GM12878 (cell line): ENCODE measurements around the gene PPP1R1A. TPM values are rescaled to one million over a fixed set of nuclear protein-coding genes. Genes with fewer than 3 reads are reported as not detected.

Experiments
- ATAC-seq: fragments of 200-7000 bp; cut with Tn5 transposase; 3 replicates; pipeline ENCODE4 v1.9.1; 2020; ENCODE audit warnings: mild to moderate bottlenecking, moderate library complexity
- BruUV-seq: library from RNA; stranded (reverse); fragments of 400-500 nt; replicated peaks from 2 replicates; lab custom pipeline; 2021; lab: Mats Ljungman, UMichigan
- CTCF ChIA-PET: fragments of 300-600 bp; sonication (Branson Sonifier 250); formaldehyde crosslinking; extraction: SDS; loops from one replicate; lab custom pipeline; 2021; ENCODE audit warnings: inconsistent platforms; lab: Yijun Ruan, JAX
- POLR2A ChIA-PET: fragments of 350-600 bp; formaldehyde crosslinking; extraction: SDS; loops from one replicate; lab custom pipeline; 2021; ENCODE audit warnings: inconsistent platforms; lab: Charles Lee
- RAD21 ChIA-PET: fragments of 300-600 bp; sonication (Branson Sonifier 250); formaldehyde crosslinking; loops from one replicate; lab custom pipeline; 2023; ENCODE audit warnings: antibody characterized with exemption; ENCODE audit not compliant: unreplicated experiment; lab: Charles Lee
- SMC1A ChIA-PET: fragments of 300-600 bp; sonication (Branson Sonifier 250); formaldehyde crosslinking; loops from one replicate; lab custom pipeline; 2023; ENCODE audit not compliant: unreplicated experiment, uncharacterized antibody; lab: Charles Lee
- DNase-seq: peaks from one replicate; pipeline ENCODE4 v3.0.0-alpha.2; 2011; ENCODE audit warnings: low read depth, low spot score
- FAIRE-seq: peaks from 3 replicates; lab custom pipeline; 2011; peaks lifted over from hg19 to GRCh38; lab: Jason Lieb, UNC
- H2AFZ ChIP-seq: 2 replicates; pipeline ENCODE4 v1.6.0; 2011; ENCODE audit warnings: low read depth, low read length, control low read depth; ENCODE audit not compliant: control insufficient read depth
- H3K27ac ChIP-seq: 2 replicates; pipeline ENCODE4 v1.5.1; 2011; ENCODE audit warnings: control low read depth; ENCODE audit not compliant: control insufficient read depth, insufficient read depth
- H3K27me3 ChIP-seq, 2 experiments: replicated peaks in 1 of 2; 2 replicates each; pipeline versions ENCODE4 v1.6.0 to v1.6.1; 2011; ENCODE audit warnings: low read length in 1 of 2; ENCODE audit not compliant: control insufficient read depth in 2 of 2, insufficient read depth in 2 of 2
- H3K36me3 ChIP-seq, 2 experiments: 2 replicates each; pipeline ENCODE4 v1.5.1; 2011; ENCODE audit warnings: low read length in 1 of 2; ENCODE audit not compliant: control insufficient read depth in 2 of 2, insufficient read depth in 2 of 2
- H3K4me1 ChIP-seq: 2 replicates; pipeline ENCODE4 v1.6.1; 2011; ENCODE audit warnings: mild to moderate bottlenecking, low read length, moderate library complexity, mixed read lengths; ENCODE audit not compliant: control insufficient read depth, insufficient read depth
- H3K4me2 ChIP-seq: 2 replicates; pipeline ENCODE4 v1.6.0; 2011; ENCODE audit warnings: control low read depth; ENCODE audit not compliant: control insufficient read depth, insufficient read depth
- H3K4me3 ChIP-seq: fragments of 200-600 bp; sonication (generic); 2 replicates; pipeline ENCODE4 v1.5.1; 2016
- H3K79me2 ChIP-seq: 2 replicates; pipeline ENCODE4 v1.6.0; 2011; ENCODE audit warnings: low read length; ENCODE audit not compliant: control insufficient read depth, insufficient read depth
- H3K9ac ChIP-seq: 2 replicates; pipeline ENCODE4 v1.8.0; 2011; ENCODE audit warnings: low read length, control low read depth, mixed read lengths; ENCODE audit not compliant: control insufficient read depth, insufficient read depth
- H3K9me3 ChIP-seq: replicated peaks from 3 replicates; pipeline ENCODE4 v1.5.1; 2011; ENCODE audit warnings: mild to moderate bottlenecking, low read length; ENCODE audit not compliant: control insufficient read depth, insufficient read depth
- H4K20me1 ChIP-seq: 2 replicates; pipeline ENCODE4 v1.6.0; 2011; ENCODE audit not compliant: control insufficient read depth, insufficient read depth
- BACH1 ChIP-seq: fragments of 450-650 bp; IDR thresholded peaks from 2 replicates; pipeline ENCODE4 v1.6.1; 2017; ENCODE audit warnings: mild to moderate bottlenecking, borderline replicate concordance
- BRCA1 ChIP-seq: IDR thresholded peaks from 2 replicates; pipeline ENCODE4 v1.6.1; 2011; ENCODE audit warnings: low read depth, low read length, improper control_type of control experiment
- MTA3 ChIP-seq: IDR thresholded peaks from 2 replicates; pipeline ENCODE4 v1.6.1; 2012; ENCODE audit warnings: low read length, inconsistent platforms, borderline replicate concordance
- NBN ChIP-seq: fragments of 450-650 bp; IDR thresholded peaks from 2 replicates; pipeline ENCODE4 v1.6.1; 2016
- SUPT20H ChIP-seq: IDR thresholded peaks from 2 replicates; pipeline ENCODE4 v1.6.1; 2011; ENCODE audit warnings: low read depth, mild to moderate bottlenecking, low read length, moderate library complexity, borderline replicate concordance; ENCODE audit not compliant: control insufficient read depth
- TBL1XR1 ChIP-seq: IDR thresholded peaks from 2 replicates; pipeline ENCODE4 v1.6.1; 2012; ENCODE audit warnings: low read depth, low read length, improper control_type of control experiment
- WGBS: methylation state at CpG from one replicate; pipeline ENCODE4 v1.1.6; 2016; ENCODE audit warnings: low lambda C conversion rate; ENCODE audit not compliant: insufficient replicate concordance, insufficient coverage; ENCODE audit errors: missing lambda C conversion rate; 5-methylcytosine and 5-hydroxymethylcytosine counted together
- in situ Hi-C: fragments of 300-500 bp; cut with MboI; formaldehyde crosslinking; loops from 9 replicates; pipeline ENCODE4 v1.14.3; 2018; ENCODE audit warnings: mixed read lengths
- intact Hi-C: fragments of 100-400 bp; cut with micrococcal nuclease; formaldehyde crosslinking; loops from one replicate; pipeline ENCODE4 v1.14.2; 2022; ENCODE audit not compliant: unreplicated experiment
- polyA plus RNA-seq, 11 experiments: library from polyadenylated mRNA; depleted of rRNA in 4 of 11; unstranded in 6 of 11; stranded (reverse) in 5 of 11; fragments of >200 nt; fragmentation: Nextera tagmentation in 4 of 11; fragmentation: Illumina TruSeq in 1 of 11; extraction: Ambion mirVana in 4 of 11; extraction: Trizol in 1 of 11; gene quantifications; 1 replicate in 1 of 11; 2 replicates in 10 of 11; pipeline versions ENCODE4 v1.2.1 to v1.2.3, GENCODE V29; 2011 to 2016; ENCODE audit warnings: inconsistent platforms in 2 of 11, missing spikeins in 2 of 11, low read depth in 1 of 11
- total RNA-seq, 4 experiments: library from RNA; depleted of rRNA in 3 of 4; stranded (reverse); fragments of >200 nt in 3 of 4; fragmentation: Illumina TruSeq in 1 of 4; extraction: Trizol in 1 of 4; gene quantifications; 2 replicates each; pipeline versions ENCODE4 v1.2.1 to v1.2.3, GENCODE V29; 2013 to 2021
- TF ChIP-seq, protein P1 (sequence below): fragments of 450-650 bp; IDR thresholded peaks from 2 replicates; pipeline ENCODE4 v1.6.1; 2014; ENCODE audit warnings: mild to moderate bottlenecking

The PPP1R1A gene
- total and polyA plus RNA-seq, 10 of the 15 experiments (the other 5 are each of a cell fraction or from before 2014, with no cell fraction given): 0.03 to 0.08 (median 0.07) TPM; not detected in 7

DNA sequence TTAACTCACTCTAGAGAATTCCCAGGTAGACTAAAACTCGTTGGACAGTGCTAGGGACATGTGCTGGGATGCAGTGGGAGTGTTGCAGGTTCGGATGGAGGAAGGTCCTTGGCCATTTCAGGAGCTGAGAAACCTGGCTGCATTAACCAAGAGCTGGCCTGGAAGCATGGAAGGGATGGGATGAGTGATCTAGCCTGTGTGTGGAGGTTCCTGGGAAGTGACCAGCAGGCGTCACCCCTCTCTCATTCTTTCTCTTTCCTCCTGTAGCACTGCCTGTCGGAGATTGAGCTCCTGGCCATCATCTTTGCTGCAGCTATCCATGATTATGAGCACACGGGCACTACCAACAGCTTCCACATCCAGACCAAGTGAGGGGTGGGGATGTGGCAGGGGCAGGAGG, 15.6 kb downstream of the PPP1R1A start:
- H3K9ac ChIP-seq: no peak overlapping the region
- no peak overlapping the region for H3K4me3 ChIP-seq
- H2AFZ ChIP-seq: no peak overlapping the region
- H3K36me3 ChIP-seq: peaks cover 0 to 2% of the 10 kb centered on the region in 2 experiments; a peak in 3 of 4 replicates
- RAD21 ChIA-PET: no interaction called here
- no peaks in the 10 kb centered on the region for H3K27me3 ChIP-seq
- POLR2A ChIA-PET: interaction anchor here (0.6 to 1.3 kb wide), 2 partner anchors 13 to 21 kb away, joined by 3 to 4 read pairs; no protein-coding TSS in a partner anchor
- no peak for TF ChIP-seq BRCA1
- TF ChIP-seq, protein P1, sequence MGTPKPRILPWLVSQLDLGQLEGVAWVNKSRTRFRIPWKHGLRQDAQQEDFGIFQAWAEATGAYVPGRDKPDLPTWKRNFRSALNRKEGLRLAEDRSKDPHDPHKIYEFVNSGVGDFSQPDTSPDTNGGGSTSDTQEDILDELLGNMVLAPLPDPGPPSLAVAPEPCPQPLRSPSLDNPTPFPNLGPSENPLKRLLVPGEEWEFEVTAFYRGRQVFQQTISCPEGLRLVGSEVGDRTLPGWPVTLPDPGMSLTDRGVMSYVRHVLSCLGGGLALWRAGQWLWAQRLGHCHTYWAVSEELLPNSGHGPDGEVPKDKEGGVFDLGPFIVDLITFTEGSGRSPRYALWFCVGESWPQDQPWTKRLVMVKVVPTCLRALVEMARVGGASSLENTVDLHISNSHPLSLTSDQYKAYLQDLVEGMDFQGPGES: no peak
- TF ChIP-seq TBL1XR1: no peak
- TF ChIP-seq BACH1: no peak
- TF ChIP-seq SUPT20H: no peak
- no peak for TF ChIP-seq NBN
- no peak for TF ChIP-seq MTA3
- in situ Hi-C loops: no loop called here
- DNase-seq (no peak), ATAC-seq (no peak), FAIRE-seq (no peak)
- no peak overlapping the region for H3K27ac ChIP-seq
- BruUV-seq: no TSS peak
- H3K9me3 ChIP-seq: no peaks in the 10 kb centered on the region
- no peaks in the 10 kb centered on the region for H3K4me1 ChIP-seq
- CTCF ChIA-PET: interaction anchor here (1.3 kb wide), 2 partner anchors 23 to 46 kb away, joined by 3 read pairs; no protein-coding TSS in a partner anchor
- 61% methylated on average over 5 of the region's 5 CpGs for WGBS
- no peaks in the 10 kb centered on the region for H3K79me2 ChIP-seq
- intact Hi-C loops: no loop called here
- SMC1A ChIA-PET: interaction anchor here (0.8 kb wide), 1 partner anchor 10 kb away, joined by 3 read pairs; no protein-coding TSS in a partner anchor
- H3K4me2 ChIP-seq: no peak overlapping the region
- no peaks in the 10 kb centered on the region for H4K20me1 ChIP-seq
